ENCODE measurements around the gene CCDC137. TPM values are rescaled to one million over a fixed set of nuclear protein-coding genes. Genes with fewer than 3 reads are reported as not detected.
A peak's percentile ranks its signal among the peaks of the same experiment; 100 is the strongest.

The CCDC137 gene
- total and polyA plus RNA-seq, 12 donors: 7.5 to 46.0 (median 15.3) TPM

DNA sequence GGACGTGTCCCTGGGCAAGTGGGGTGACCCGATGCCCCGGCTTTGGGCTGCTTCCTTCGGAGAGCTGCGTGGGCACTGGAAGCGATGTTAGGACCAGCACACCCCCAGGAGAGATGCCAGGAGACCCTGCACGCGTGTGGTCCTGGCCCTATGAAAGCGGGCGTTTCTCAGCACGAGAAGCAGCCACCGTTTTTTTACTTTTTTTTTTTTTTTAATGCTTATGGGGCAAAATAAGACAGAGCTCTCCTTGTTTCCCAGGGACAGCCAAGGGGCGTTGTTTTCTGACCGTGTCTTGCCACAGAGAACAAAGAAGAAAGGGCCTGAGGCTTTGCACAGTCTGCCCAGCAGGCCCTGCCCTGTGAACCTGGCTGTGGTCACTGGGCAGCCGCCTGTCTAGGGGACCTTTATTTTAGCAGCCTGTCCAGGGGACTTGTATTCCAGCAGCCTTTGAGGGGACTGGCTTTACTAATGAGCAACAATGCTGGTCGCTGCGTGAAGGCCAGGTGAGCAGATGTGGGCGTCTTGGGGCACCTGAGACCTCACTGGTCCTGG lies 46.5 kb downstream of the CCDC137 start:
- WGBS, 4 donors: 36 to 44% (median 40%) methylated on average over 14 to 18 of the region's 18 CpGs
- Histone ChIP-seq H3K36me3 (replicated peaks in 1 of 2) (no peaks in the 10 kb centered on the region), H3K4me1 (replicated peaks in 1 of 2) (peaks cover 15 to 32% of the 10 kb centered on the region in 2 donors), H3K27ac (no peak overlapping the region), H3K9me3 (replicated peaks in 1 of 3) (no peaks in the 10 kb centered on the region), H3K27me3 (no peaks in the 10 kb centered on the region), H3K4me3 (peak overlapping the region in 1 of 4 donors; percentile 91)
- TF ChIP-seq POLR2A (IDR thresholded peaks at IDR 0.05): no peak
- TF ChIP-seq, protein P1, sequence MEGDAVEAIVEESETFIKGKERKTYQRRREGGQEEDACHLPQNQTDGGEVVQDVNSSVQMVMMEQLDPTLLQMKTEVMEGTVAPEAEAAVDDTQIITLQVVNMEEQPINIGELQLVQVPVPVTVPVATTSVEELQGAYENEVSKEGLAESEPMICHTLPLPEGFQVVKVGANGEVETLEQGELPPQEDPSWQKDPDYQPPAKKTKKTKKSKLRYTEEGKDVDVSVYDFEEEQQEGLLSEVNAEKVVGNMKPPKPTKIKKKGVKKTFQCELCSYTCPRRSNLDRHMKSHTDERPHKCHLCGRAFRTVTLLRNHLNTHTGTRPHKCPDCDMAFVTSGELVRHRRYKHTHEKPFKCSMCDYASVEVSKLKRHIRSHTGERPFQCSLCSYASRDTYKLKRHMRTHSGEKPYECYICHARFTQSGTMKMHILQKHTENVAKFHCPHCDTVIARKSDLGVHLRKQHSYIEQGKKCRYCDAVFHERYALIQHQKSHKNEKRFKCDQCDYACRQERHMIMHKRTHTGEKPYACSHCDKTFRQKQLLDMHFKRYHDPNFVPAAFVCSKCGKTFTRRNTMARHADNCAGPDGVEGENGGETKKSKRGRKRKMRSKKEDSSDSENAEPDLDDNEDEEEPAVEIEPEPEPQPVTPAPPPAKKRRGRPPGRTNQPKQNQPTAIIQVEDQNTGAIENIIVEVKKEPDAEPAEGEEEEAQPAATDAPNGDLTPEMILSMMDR (IDR thresholded peaks at IDR 0.05): no peak
- intact Hi-C loops (cut with DNase I): no loop called here
- no peak for DNase-seq

DNA sequence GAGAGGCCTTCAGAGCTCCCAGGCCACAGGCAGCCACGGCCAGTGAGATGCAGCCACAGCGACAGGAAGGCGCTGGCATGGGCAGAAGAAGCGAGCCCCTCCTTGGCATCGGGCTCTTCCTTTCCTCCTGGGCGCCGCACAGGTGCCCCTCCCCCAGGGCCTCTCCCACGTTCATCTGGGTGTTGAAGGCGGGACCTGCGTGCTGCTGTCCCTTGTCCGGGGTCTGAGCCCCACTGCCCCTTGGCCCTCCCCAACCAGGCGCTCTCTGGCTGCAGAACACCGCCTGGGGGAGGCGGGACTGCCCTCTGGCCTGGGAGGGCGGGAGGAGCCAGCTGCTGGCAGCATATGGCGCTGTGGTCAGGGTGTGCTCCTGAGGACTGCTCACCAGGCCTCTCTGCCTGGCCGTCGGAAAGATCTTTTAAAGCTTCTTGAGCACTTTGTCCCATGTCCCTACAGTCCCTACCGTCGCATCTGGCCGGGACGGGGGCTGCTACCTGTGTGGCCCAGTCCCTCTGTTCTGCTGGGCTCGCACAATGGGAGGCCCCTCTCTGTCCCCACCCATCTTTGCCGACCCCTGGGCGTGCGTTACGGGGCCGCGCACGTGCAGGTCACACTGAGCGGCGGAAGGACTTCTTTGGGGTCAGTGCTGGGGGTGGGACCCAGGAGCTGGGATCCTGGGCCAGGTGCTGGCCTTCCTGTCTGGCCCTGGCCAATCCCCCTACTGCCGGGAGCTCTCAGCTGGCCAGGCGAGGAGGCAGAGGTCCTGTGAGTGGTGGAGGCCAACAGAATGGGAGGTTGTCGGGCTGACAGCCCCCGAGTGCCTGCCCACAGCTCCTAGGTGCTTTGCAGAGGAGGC lies 47.2 kb downstream of the CCDC137 start:
- Histone ChIP-seq H3K4me3 (no peak overlapping the region), H3K4me1 (replicated peaks in 1 of 2) (peaks cover 15 to 32% of the 10 kb centered on the region in 2 donors), H3K9me3 (replicated peaks in 1 of 3) (no peaks in the 10 kb centered on the region), H3K27ac (no peak overlapping the region), H3K27me3 (no peaks in the 10 kb centered on the region), H3K36me3 (replicated peaks in 1 of 2) (no peaks in the 10 kb centered on the region)
- intact Hi-C loops (cut with DNase I): no loop called here
- WGBS, 4 donors: 73 to 81% (median 76%) methylated on average over 15 to 36 of the region's 36 CpGs
- TF ChIP-seq POLR2A (IDR thresholded peaks at IDR 0.05): no peak
- TF ChIP-seq, protein P1 (IDR thresholded peaks at IDR 0.05): no peak
- DNase-seq: no peak

DNA sequence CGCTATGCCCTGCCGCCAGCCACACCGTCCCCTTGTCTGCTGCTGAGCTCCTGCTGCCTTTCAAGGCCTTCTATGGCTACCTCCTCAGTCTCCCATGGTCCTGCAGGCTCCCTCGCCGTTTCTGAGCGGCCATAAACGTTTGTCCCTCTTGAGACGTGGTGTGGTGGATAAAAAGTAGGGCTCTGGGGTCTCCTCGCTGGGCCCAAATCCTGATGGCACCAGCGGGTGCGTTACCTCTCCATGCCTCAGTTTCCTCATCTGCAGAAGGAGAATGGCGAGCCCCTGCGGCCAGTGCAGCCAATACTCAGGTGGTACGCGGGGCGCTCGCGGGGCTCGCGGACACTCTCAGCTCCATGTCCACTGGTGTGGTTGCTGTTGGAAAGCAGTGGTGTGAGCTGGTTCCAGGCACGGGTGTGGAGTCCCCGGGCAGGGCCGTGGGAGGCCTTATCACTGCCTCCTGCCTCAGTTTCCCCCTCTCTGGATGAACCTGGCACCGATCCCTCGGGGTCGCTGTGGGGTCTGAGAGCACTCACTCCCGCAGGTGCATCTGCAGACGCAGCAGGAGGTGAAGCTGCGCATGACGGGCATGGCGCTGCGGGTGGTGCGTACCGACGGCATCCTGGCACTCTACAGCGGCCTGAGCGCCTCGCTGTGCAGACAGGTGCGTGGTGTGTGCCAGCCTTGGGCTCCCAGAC lies 48.0 kb downstream of the CCDC137 start:
- H3K36me3 ChIP-seq (replicated peaks in 1 of 2): no peaks in the 10 kb centered on the region
- intact Hi-C loops (cut with DNase I): no loop called here
- no peak overlapping the region for H3K27ac ChIP-seq
- WGBS, 4 donors: 92 to 96% (median 95%) methylated on average over 21 to 39 of the region's 39 CpGs
- no peaks in the 10 kb centered on the region for H3K9me3 ChIP-seq (replicated peaks in 1 of 3)
- no peak for TF ChIP-seq POLR2A (IDR thresholded peaks at IDR 0.05)
- TF ChIP-seq, protein P1 (IDR thresholded peaks at IDR 0.05): no peak
- DNase-seq: peak in 1 of 7 donors; percentile 19
- peaks cover 15 to 32% of the 10 kb centered on the region in 2 donors for H3K4me1 ChIP-seq (replicated peaks in 1 of 2)
- no peak overlapping the region for H3K4me3 ChIP-seq
- H3K27me3 ChIP-seq: no peaks in the 10 kb centered on the region
